H1 (cell line): Measurements from ENCODE around the gene SURF2.

Experiments used
- CBX5 ChIP-seq: fragments of 300-800, 300-1000 bp; sonication (generic); IDR thresholded peaks from 2 replicates; pipeline ENCODE4 v1.7.1; 2016; ENCODE audit warnings: antibody characterized with exemption, low read length, low read depth
- CEBPB ChIP-seq: IDR thresholded peaks from 2 replicates; pipeline ENCODE4 v1.6.1; 2012; ENCODE audit warnings: low read depth, low read length
- PHF8 ChIP-seq: fragments of 200-600 bp; sonication (generic); conservative IDR thresholded peaks from 2 replicates; pipeline ENCODE4 v1.7.1; 2012; ENCODE audit warnings: low read depth, mild to moderate bottlenecking, inconsistent platforms, low read length, moderate library complexity
- RAD21 ChIP-seq, 2 experiments: IDR thresholded peaks in 1 of 2; conservative IDR thresholded peaks in 1 of 2; 2 replicates each; pipeline ENCODE4 v1.6.1; 2011; ENCODE audit warnings: low read depth in 2 of 2, low read length in 2 of 2, improper control_type of control experiment in 1 of 2, inconsistent platforms in 1 of 2, mild to moderate bottlenecking in 1 of 2, moderate library complexity in 1 of 2
- RNF2 ChIP-seq: fragments of 200-900, 300-1000 bp; sonication (generic); IDR thresholded peaks from 2 replicates; pipeline ENCODE4 v1.7.1; 2016; ENCODE audit warnings: borderline replicate concordance, low read depth, mild to moderate bottlenecking, antibody characterized with exemption, low read length; ENCODE audit not compliant: poor library complexity, severe bottlenecking; ENCODE audit errors: missing control alignments
- TAF1 ChIP-seq: IDR thresholded peaks from 2 replicates; pipeline ENCODE4 v1.6.1; 2011; ENCODE audit warnings: mild to moderate bottlenecking, low read depth, low read length
- TCF12 ChIP-seq: IDR thresholded peaks from 2 replicates; pipeline ENCODE4 v1.6.1; 2011; ENCODE audit warnings: low read depth, mild to moderate bottlenecking, low read length
- TEAD4 ChIP-seq: IDR thresholded peaks from 2 replicates; pipeline ENCODE4 v1.6.1; 2012; ENCODE audit warnings: low read depth, low read length, inconsistent platforms, mixed read lengths
- TF ChIP-seq, protein P1 (sequence below), 3 experiments: IDR thresholded peaks; 1 replicate in 2 of 3; 2 replicates in 1 of 3; pipeline versions ENCODE4 v1.5.1 to v1.6.1; 2011; ENCODE audit warnings: low read length in 3 of 3, mild to moderate bottlenecking in 3 of 3, inconsistent platforms in 2 of 3, low read depth in 1 of 3, moderate library complexity in 1 of 3; ENCODE audit not compliant: insufficient read depth in 1 of 3; ENCODE audit errors: control extremely low read depth in 1 of 3
- TF ChIP-seq, protein P2 (sequence below): IDR thresholded peaks from 2 replicates; pipeline ENCODE4 v1.6.1; 2012; ENCODE audit warnings: inconsistent platforms
- TF ChIP-seq, protein P3 (sequence below): IDR thresholded peaks from 2 replicates; pipeline ENCODE4 v1.6.1; 2011; ENCODE audit warnings: low read length, improper control_type of control experiment

DNA sequence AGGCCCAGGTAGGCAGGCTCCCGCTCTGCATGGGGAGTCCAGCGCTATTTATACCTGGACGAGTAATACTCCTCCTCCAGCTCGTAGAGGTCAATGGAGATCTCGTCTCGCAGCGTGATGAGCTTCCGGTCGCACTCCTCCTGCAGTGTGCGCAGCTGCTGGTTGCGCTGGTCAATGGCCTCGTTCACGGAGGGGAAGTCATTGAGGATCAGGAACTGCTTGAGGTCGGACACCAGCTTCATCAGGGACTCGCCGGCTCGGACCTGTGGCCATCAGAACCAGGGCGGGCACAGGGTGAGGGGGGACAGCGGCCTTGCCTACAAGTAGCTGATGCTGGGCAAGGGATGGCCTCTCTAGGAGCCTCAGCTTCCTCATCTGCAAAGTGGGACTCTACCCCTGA, 12.3 kb upstream of the SURF2 start:
- TF ChIP-seq TEAD4 (no peak), TAF1 (no peak), TCF12 (no peak), CBX5 (no peak), PHF8 (no peak), CEBPB (no peak), RAD21 (IDR thresholded peaks at IDR 0.05 in 1 of 2, conservative IDR thresholded peaks at IDR 0.05 in 1 of 2; ENCODE audit: low read depth in 2 of 2, low read length in 2 of 2) (no peak), RNF2 (no peak)
- TF ChIP-seq, protein P1, sequence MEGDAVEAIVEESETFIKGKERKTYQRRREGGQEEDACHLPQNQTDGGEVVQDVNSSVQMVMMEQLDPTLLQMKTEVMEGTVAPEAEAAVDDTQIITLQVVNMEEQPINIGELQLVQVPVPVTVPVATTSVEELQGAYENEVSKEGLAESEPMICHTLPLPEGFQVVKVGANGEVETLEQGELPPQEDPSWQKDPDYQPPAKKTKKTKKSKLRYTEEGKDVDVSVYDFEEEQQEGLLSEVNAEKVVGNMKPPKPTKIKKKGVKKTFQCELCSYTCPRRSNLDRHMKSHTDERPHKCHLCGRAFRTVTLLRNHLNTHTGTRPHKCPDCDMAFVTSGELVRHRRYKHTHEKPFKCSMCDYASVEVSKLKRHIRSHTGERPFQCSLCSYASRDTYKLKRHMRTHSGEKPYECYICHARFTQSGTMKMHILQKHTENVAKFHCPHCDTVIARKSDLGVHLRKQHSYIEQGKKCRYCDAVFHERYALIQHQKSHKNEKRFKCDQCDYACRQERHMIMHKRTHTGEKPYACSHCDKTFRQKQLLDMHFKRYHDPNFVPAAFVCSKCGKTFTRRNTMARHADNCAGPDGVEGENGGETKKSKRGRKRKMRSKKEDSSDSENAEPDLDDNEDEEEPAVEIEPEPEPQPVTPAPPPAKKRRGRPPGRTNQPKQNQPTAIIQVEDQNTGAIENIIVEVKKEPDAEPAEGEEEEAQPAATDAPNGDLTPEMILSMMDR (IDR thresholded peaks at IDR 0.05; ENCODE audit: control extremely low read depth in 1 of 3, insufficient read depth in 1 of 3, low read depth in 1 of 3, low read length in 3 of 3): no peak
- TF ChIP-seq, protein P2, sequence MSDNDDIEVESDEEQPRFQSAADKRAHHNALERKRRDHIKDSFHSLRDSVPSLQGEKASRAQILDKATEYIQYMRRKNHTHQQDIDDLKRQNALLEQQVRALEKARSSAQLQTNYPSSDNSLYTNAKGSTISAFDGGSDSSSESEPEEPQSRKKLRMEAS: no peak
- TF ChIP-seq, protein P3, sequence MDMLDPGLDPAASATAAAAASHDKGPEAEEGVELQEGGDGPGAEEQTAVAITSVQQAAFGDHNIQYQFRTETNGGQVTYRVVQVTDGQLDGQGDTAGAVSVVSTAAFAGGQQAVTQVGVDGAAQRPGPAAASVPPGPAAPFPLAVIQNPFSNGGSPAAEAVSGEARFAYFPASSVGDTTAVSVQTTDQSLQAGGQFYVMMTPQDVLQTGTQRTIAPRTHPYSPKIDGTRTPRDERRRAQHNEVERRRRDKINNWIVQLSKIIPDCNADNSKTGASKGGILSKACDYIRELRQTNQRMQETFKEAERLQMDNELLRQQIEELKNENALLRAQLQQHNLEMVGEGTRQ: no peak
